Left colon (tissue), 2 donors: Measurements from ENCODE around the gene GABRB1. TPM values are rescaled to one million over a fixed set of nuclear protein-coding genes. Genes with fewer than 3 reads are reported as not detected.

Source experiments
- ATAC-seq: fragments of 200-7000 bp; cut with Tn5 transposase; one replicate; pipeline ENCODE4 v1.9.1; 2020; ENCODE audit warnings: mild to moderate bottlenecking, moderate library complexity
- DNase-seq, 2 donors: peaks; one replicate each; pipeline ENCODE4 v3.0.0-alpha.2; 2020
- intact Hi-C, 2 donors: fragments of 100-400 bp; cut with DNase I in 1 of 2; cut with micrococcal nuclease in 1 of 2; formaldehyde crosslinking; loops; one replicate each; pipeline versions ENCODE4 v1.11.2 to v1.14.0; 2022; cut with DNase I, micrococcal nuclease
- total RNA-seq, 2 donors: library from RNA; stranded (reverse); fragmentation: NEBNext Ultra II Directional; extraction: Animal tissue kit (Norgen Biotek cat#: 25700); gene quantifications; one replicate each; pipeline ENCODE4 v1.2.1, GENCODE V29; 2021
- donor health status: DM: no; HTN: no; CAD: no.
- donor health status: DM: yes; HTN: yes; CAD: no.

GABRB1 gene
- total RNA-seq, 2 donors from 2014 or later: 0.36 to 0.37 TPM

DNA sequence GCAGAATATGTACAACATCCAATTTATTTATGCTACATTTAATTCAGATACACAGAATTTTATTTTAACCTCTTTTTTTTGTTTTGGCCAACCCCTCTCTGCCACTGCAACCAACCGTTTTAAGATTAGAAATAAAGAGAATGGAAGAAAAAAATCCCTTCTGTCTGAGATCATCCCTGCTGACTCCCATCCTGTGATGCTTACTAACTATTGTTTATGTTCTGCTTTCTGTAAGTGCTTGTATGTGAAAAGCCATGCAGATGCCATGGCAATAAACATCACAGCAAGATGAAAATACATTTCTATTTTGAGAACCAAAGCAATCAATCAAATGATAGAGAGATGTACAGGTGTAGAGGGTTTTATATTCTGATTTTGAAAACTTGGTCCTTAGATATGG is 70.1 kb downstream of the GABRB1 start:
- ATAC-seq (no peak), DNase-seq (no peak)
- intact Hi-C loops: no loop called here

DNA sequence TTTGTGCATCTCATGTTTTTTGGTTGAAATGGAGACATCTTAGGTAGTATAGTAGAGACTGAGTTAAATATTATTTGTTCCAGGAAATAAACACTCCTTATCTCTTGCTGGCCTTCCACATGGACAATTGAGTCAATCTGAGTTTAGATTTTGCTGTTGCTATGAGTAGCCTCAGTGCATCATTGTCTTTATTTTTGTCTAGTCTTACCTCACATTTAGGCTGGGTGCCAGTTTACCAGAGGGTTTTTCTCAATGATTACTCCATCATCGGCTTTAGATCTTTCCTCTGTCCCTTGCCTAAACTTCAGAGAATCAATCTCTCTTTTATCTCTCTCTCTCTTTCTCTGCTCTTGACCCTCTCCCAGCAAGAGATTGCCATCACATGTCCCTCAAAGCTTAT is 73.6 kb downstream of the GABRB1 start:
- ATAC-seq: no peak
- intact Hi-C loops: no loop called here
- no peak for DNase-seq

DNA sequence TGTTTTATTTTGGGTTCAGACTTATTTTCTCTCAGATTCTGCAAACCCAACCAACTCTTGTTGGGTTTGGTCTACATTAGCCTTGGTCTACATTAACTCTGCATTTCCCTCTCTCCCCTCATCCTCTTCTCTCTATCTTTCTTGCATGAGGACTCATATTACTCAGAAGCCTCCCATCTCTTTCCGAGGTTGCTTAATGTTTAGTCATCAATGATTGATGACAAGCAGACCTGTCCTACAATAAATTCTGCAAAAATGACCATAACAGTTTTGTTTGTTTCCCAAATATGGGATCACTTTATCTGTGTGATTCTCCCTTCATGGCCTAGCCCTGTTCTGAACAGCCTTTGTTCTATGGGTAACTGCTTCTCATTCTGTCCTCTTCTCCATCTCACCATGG is 75.2 kb downstream of the GABRB1 start:
- intact Hi-C loops: no loop called here
- no peak for DNase-seq
- ATAC-seq: no peak

DNA sequence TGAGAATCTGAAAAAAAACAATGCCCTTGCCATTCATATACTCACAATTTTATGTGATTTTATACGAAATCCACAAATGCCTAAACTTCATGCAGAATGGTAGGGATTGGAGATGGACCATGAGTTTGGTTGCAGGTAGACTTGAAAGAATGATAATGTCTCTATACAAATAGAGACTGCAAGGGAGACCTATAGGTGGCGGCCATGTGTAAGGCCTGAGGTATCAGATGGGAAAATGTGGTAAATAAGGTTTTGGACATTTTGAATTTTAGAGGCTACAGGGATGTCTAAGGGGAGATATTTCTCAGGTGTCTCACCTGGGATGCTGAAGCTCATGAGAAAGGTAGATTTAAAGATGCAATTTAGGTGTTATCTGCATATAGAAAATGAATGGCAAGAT is 78.0 kb downstream of the GABRB1 start:
- DNase-seq: no peak
- intact Hi-C loops: no loop called here
- ATAC-seq: no peak

DNA sequence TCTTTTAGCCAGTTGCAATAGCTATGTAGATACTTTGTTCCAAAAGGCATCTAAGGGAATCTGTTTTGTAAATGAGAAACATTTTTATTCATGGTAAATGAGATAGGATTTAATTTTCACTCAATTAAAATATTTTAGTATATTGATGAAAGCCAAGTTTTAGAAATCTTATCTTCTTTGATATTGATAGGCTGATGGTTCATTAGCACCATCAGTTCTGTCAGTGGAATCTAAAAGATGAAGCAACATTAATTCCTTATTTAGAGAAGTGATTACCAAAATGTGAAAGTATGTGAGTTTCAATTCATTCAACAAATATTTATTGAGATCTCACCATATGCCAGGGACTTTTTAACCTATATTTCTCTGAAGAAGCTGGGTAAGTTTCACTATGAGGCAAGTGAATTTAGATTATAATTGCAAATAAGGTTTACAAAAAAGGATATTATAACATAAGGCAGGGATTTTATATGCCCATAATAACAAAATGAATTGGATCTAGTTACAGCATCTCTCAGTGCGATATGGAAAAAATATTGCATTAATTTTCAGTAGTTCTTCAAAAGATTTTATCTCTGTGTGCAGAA is 79.3 kb downstream of the GABRB1 start:
- intact Hi-C loops: no loop called here
- DNase-seq: no peak
- ATAC-seq: no peak

DNA sequence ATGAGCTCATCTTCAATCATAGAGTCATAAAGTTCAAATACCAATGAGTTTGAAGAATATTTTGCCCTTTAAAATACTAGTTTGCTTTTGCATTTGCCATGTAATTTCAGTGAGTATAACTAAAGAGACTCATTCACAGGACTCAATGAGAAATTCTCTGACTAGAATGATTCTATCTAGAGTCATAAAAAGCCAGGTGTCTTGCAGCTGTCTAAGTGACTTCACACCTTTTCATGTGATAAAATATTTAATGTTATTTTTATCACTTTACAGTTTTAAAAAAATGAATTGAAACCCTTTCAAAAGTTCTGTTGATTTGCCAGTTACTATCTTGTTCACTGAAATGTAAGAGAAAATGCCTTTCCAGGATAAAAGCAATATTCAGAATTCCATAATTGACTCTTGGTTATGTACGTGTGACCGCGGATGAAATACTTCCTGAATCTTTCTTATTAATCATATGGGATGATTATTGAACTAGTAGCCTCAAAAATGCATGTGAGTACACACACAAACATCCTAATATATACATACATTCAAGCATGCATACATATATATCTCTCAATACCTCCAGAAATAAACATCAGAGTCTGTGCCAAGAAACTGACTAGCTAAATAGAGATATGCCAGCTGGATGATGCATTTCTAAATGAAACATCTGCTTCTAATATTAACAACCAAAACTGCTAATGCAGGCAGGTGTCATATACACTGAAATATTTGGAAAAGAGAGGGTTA is 87.0 kb downstream of the GABRB1 start:
- ATAC-seq (no peak), DNase-seq (no peak)
- intact Hi-C loops: no loop called here

DNA sequence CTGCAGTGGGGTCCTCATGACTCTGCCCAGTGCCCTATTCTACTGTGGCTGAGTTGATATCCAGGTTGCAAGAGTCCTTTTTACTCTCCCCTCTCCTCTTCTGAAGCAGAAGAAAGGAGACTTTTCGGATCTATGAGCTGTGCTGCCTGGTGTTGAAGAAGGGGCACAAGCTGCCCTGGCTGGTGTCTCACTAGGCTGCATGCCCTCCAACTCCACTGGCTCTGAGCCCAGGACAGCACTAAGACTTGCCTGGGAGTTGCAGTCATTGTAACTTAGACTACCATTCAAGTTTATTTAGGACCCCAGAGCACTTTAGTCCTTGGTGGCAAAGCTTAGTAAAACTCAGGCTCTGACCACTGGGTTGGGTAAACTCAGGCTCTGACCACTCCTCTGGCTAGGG is 89.4 kb downstream of the GABRB1 start:
- ATAC-seq (no peak), DNase-seq (no peak)
- intact Hi-C loops: no loop called here

DNA sequence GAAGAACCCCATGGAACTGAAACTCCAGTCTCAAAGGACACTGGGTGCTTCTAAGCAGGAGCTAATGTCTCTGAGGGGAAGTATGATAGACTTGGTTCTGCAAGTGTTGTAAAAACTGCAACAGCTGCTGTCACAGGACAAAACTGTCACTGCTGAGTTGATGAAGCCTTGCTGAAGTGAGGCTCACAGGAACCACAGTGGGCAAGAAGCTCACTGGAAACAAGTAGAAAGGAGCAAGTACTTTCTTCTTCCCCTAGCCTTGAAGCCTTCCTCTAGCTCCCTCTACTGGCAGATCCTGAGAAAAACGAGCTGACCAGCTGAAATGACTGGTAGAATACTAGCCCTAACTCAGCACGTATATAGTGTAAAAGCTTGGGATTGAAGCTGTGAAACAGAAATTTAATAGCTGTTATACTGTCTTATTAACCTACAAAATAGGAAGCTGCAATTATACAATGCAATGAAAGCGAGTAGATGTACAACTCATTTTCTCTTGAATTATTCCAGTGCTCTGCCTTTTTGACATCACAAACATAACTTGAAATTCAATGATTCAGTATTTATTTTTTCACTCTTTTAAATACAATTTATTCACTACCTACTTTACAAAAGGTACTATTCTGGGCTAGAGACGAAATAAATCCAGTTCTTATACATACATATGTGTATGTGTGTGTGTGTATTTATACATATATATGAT is 91.4 kb downstream of the GABRB1 start:
- ATAC-seq: peak; percentile 80
- peak; percentile 32 to 46 for DNase-seq
- intact Hi-C loops: no loop called here

DNA sequence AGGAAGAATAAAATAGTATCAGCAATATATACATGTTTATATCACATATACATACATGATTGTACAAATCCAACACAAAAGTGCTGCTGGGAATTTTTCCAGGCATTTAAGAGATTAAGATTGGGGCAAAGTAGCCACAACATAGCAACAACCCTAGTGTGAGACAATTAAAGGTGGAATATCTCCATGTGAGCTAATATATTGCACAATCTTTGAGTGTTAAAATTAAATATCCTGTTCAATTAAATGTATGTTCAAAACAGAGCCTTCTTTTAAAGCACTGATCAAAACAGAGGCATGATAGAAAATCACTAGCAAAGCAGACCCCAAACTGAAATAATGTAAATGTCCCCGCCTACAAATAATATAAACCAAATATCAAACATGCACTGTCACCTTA is 97.6 kb downstream of the GABRB1 start:
- intact Hi-C loops: no loop called here
- ATAC-seq (no peak), DNase-seq (no peak)

DNA sequence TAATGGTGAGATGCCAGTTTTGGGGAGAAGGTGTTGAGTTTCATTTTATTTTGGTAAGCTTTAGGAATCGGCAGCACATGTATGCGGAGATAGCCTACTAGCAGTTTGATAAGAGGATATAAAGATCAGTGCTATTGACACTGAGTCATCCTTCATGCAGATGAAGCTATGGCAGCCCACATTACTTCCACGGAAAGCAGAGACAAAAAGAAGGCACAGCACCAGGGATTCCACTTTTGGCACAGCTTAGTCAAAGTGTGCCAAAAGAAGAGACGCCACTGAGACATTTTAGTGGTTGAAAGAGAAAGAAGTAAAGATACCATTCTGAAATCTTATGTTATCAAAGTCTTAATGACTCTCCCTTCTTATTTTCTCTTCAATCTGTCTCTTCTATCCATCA is 103.8 kb downstream of the GABRB1 start:
- no peak for ATAC-seq
- no peak for DNase-seq
- intact Hi-C loops: no loop called here

DNA sequence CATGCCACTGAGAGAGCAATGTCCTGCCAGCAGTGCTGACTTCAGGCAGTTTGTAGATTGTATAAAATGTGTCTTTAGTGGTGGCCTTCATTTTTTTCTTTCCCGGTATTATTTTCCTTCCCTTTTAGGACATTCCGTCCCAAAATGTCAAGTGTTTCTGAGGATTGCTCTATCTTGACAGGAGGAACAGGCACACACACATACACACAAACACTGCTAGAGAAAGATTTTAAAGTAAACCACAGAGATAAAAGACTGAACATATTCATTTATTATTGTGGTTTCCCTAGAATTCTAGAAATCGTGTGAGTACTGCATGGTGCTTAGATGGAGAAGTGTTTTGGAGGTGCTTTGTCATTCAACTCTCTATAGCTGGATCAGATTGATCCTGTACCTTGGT is 111.9 kb downstream of the GABRB1 start:
- DNase-seq (no peak), ATAC-seq (no peak)
- intact Hi-C loops: no loop called here

DNA sequence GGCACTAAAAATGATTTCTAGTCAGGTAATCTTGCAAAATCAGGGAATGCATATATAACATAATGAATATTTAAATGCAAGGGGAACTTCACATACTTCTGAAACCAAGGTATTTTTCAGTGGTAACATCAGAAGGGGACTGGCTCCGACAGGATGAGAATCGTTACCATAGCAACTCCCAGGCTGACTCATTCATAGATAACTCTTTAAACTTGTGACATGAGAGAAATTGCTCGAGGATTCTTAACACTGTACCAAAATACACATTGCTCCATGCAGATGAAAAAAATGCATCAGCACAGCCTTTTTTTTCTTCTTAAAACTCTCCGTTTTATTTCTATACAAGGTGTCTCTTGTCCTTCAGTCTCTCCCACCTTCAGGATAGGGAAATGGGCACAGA is 114.3 kb downstream of the GABRB1 start:
- ATAC-seq (no peak), DNase-seq (no peak)
- intact Hi-C loops: no loop called here

DNA sequence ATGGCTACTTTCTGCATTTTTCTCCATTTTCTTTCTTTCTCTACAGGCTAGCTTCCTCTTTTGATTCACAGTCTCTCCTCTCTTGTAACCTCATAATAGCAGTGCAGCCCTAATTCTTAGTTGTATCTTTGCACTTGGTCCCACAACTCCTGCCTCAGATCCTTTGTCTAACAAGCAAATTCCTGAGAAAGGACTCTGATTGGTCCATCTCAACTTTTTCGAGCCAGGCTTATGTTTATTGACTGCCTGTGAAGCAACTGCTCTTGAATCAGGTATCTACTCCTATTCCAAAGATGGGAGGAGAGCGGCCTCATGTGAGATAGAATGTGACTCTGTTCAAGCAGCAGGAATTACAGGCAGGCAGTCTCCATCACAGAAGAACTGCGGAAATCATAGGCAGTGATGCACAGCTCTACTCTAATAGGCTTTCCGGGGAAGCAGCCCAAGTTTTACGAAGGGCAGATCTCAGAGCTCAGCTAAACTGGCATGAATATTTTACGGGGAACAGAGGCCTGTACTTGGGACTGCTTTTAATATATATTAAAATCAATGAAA is 123.5 kb downstream of the GABRB1 start:
- DNase-seq (no peak), ATAC-seq (no peak)
- intact Hi-C loops: no loop called here

DNA sequence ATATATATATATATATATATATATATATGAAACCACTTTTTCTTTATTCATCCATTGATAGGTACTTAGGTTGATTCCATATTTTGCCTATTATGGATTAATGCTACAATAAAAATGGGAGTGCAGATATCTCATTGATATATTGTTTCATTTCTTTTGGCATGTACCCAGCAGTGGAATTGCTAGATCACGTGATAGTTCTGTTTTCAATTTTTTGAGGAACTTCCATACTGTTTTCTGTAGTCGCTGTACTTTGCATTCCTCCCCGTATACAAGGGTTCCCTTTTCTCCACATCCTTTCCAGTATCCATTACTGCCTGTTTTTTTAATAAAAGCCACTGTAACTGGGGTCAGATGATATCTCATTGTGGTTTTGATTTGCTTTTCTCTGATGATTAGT is 124.6 kb downstream of the GABRB1 start:
- intact Hi-C loops: no loop called here
- no peak for DNase-seq

DNA sequence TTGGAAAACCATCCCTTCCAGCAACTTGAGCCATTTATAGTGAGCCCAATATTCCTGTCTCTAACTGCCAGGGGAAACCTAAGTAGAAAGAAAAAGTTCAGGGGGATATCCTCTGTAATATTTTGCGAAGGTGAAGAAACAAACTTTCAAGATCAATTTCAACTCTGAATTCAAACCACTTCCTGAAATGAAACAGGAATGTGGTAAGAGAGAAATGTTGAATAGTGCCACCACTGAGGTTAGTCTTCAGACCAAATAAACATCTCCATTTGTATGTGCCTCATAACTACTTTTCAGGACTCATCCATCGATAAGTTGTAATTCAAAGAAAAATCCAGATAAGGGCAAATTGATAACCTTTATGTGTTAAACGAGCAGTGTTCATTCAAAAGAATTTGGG is 128.7 kb downstream of the GABRB1 start:
- DNase-seq (no peak), ATAC-seq (no peak)
- intact Hi-C loops: no loop called here

More for the DNA sequence above, 124.6 kb downstream of the GABRB1 start:
- ATAC-seq: no peak

DNA sequence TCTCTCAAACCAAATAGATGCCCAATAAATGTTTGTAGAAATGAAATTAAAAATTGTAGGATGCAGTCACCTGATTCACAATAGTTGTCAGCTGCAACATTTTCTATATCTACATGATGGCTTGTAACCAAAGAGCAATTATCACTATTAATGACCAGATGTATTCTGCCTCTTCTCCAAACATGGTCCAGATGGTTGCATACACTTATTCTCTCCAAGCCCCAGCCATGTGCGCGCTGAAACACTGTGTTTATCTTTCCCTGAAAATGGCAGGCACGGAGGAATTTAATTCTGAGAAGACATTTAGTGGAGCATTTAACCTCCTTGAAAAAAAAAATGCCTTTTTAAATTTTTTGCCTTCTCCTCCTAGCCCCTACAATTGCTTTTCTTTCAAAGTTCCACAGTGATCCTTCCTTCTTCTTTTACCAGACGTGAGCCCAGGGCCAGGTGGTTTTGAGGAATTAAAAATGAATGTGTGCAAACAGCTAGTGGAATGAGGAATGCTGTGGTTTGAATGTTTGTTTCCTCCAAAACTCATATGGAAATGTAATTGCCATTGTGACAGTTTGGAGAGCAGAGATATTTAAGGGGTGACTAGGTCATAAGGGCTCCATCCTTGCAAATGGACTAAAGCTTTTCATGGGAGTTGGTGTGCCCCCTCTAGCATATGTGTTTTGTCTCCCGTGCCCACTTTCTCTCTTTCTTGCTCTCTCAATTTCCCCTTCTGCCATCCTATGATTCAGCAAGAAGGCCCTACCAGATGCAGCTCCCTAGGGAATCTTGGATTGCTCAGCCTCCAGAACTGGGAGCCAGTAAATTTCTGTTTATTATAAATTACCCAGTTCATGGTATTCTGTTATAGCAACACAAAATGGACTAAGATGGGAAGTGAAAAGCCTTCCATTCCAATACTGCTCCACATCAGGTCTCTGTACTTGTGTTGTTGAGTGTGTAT is 136.0 kb downstream of the GABRB1 start:
- DNase-seq (no peak), ATAC-seq (no peak)
- intact Hi-C loops: no loop called here

DNA sequence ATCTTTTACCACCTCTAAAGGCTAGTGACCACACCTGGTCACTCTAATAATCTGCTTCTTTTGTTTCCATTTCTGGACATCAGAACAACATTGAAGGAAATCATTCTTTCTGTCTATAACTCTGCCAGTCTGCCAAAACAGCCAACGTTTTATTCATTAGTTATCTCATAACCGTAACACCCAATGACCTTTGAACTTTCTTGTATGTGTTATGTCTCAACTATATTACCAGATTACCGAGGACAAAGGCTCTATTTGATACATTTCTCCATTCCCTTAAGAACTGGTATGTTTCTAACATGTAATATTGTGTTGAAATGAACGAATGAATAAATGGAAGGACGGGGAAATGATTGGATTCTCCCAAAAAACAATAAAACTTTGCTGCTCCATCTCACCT is 152.7 kb downstream of the GABRB1 start:
- ATAC-seq (peak; percentile 62), DNase-seq (no peak)
- intact Hi-C loops: no loop called here

DNA sequence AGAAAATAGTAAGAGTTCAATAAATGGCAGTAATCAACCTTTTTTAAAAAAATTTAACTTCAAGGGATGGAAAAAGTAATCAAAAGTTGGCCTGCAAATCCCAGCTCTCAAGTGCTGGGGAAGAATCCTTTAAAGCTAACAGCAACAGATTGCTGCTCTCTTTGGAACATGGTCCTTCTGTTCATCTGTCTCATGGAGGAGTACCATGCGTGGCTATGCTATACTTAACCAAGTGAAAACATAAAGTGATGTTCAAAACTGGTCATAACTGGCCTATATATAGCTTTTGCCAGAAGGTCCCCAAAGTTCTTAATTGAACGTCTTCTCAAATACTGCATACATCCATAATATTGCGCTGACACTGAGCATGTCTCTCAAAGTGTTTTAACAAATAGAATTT is 154.4 kb downstream of the GABRB1 start:
- intact Hi-C loops: no loop called here
- no peak for ATAC-seq
- DNase-seq: no peak

DNA sequence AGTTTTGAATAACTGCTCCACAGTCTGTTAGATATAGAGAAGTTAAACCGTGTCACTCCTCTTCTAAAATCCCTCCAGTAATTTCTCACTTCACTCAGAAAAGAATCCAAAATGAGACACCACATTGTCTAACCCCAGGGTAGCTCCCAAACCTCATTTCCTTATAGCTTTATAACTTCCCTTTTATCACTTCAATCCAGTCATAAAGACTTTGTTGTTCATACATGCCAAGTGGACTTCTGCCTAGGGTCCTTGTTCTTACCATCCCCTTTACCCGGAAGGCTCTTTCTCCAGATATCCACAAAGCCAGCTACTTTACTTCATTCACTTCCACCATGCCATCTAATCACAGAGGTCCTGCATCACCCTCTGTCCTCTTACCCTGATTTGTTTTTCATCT is 156.2 kb downstream of the GABRB1 start:
- peak; percentile 88 for ATAC-seq
- DNase-seq: no peak
- intact Hi-C loops: no loop called here
